ENCODE results near the gene EDN1.
"Not testable (repeated sequence)": the region's sequence is repeated elsewhere in the genome, so short reads cannot be mapped to it uniquely, and the experiment has no call there.

The EDN1 gene

DNA sequence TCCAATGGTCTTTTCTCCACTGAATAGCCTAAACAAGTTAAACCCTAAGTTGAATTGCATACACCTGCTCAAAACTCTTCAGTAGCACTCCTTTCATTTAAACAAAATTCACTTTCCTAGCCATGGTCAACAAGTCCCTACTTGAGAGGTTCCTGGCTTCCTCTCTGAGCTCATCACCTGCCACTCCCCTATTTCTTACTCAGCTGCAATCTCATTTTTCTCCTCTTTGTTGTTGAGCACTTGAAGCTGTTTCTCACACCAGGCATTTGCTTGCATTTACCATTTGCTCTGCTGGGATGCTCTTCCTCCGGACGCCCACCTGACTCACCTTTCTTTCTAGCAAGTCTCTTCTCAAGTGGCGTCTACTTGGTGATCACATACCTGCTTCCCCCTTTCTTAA is 38.5 kb downstream of the EDN1 start:
- DNase-seq, result no peak

DNA sequence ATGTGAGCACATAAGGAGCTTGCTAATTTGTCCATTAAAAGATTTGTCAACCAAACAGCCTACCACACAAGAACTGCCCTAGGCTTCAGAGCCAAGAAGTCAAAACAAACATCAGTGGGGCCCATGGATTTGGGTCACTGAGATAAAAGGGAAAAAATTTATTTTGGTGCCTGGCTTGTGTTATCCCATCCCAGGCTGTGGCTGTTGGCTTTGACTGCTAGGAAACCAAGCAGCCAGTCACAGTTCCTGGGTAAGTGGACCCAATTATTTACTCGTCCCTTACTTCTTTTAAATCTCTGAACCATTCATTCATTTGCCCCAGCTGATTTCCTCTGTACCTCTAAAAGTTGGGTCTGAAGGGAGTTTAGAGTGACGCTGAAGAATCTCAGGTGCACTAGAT is 41.3 kb downstream of the EDN1 start:
- DNase-seq, result no peak

DNA sequence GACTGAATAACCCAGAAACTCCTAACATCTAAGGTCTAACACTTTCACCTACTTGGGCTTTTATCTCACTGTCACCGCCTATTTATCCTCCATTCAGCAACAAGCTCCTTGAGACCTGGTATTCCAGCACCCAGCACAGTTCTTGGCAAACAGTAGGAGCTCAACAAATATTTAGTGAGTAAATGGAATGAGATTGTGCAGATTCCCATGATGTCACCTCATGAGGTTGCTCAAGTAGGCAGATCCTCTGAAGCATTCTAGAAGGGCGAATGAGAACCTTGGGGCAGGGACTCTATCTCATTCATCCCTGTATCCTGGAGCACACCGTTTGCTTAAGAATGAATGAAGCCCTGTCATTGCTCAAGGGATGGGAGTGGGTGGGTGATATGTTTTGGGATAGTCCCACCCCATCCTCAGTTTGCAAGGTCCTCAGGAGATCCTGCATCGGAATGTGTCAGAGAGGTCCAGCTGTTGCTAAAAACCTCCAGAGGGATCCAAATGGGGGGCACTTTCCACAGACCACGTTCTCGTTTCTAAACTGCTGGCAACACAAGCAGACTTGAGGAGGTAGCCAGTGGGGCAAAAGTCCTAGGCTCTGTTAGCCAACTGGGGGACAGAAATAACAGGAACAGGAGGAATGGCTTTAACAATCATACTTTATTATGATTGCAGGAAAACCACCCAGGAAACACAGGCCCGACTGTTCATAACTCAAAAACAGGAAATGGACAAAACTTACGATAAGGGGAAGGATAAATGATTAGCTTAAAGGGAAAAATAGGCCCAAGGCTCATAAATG is 42.0 kb downstream of the EDN1 start:
- no peak for DNase-seq

DNA sequence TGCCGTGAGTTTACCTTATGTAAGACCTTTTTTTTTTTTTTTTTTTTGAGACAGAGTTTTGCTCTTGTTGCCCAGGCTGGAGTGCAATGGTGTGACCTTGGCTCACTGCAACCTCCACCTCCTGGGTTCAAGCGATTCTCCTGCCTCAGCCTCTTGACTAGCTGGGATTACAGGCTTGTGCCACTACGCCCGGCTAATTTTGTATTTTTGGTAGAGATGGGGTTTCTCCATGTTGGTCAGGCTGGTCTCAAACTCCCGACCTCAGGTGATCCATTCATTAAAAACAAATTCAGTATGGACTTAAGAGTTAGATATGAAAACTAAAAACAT is 42.6 kb downstream of the EDN1 start:
- not testable (repeated sequence) for DNase-seq

DNA sequence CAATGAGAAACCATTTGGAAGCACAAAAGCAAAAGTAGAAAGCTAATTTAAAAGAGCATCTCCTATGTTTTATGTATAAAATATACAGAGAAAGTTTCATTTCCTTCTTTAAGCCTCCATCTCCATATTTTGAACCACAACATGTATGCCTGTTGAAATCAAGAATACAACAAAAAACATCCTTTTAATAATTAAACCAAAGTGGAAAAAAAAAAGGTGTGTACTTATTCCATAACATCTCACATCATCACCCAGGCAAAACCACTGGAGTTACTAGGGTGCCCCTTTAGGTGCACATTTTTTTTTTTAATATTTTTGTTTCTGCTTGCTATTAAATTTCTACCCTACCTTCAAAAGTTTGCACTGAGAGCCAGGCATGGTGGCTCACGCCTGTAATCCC is 43.0 kb downstream of the EDN1 start:
- no peak for DNase-seq

DNA sequence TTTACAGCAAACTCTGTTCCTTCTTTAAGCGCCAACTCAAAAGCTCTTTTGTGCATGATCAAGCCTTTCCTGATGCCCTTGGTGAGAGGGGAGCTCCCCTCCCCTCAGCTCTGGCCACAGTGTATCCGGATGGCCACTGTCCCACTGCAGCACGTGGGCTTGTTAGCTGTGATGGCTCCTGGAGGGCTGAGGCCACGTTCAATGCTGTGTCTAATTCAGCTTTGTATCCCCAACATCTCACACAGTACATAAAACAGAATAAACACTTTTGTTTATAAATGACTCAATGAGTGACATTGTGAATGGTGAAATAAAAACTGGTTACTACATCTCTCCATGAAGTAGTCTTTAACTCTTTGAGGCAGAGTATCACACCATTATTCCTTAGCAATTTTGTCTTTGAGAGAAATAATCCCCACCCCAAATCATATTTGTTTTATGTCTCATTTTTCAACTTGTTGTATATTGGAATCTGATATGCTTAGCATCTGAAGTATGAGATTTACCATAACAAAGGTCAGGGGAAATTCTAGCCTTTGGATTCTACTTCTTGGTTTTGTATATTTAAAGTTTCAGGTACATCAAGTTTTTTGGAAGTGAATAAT is 44.5 kb downstream of the EDN1 start:
- no peak for DNase-seq

DNA sequence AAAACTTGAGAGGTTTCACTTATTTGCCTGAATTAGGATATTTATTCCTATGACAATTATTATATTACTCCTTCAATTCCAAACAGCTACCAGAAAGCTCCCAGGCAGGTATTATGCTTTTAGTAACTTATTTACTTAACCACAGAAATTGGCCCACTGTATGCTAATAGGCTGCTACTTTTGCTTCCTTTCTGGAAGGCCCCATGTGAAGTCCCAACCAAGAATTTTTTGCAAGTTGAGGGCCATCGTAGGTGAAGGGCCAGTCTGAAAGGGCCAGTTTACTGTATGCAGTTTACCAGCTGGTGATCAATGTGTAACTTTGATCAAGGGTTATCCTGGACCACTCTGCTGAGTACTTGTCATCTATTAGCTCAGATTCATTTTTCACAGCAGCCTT is 45.0 kb downstream of the EDN1 start:
- no peak for DNase-seq

DNA sequence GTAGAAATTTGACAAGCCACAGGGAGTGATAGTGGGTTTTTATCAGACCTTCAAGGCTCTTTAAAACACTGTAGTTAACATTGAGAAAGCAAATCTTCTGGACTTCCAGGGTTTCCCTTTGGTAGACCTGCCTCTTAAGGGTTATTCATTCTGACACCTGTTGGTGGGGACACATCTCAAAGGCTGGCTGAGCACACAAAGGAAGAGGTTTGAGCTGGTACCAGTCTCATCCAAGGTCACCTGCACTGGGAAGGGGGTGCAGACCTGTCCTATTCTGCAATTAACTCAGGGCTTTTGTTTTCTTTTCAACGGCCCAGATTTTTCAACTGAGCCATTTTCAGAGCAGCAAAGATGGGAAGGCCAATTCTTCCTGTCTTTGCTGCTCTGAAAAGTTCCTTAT is 45.6 kb downstream of the EDN1 start:
- DNase-seq, result no peak

DNA sequence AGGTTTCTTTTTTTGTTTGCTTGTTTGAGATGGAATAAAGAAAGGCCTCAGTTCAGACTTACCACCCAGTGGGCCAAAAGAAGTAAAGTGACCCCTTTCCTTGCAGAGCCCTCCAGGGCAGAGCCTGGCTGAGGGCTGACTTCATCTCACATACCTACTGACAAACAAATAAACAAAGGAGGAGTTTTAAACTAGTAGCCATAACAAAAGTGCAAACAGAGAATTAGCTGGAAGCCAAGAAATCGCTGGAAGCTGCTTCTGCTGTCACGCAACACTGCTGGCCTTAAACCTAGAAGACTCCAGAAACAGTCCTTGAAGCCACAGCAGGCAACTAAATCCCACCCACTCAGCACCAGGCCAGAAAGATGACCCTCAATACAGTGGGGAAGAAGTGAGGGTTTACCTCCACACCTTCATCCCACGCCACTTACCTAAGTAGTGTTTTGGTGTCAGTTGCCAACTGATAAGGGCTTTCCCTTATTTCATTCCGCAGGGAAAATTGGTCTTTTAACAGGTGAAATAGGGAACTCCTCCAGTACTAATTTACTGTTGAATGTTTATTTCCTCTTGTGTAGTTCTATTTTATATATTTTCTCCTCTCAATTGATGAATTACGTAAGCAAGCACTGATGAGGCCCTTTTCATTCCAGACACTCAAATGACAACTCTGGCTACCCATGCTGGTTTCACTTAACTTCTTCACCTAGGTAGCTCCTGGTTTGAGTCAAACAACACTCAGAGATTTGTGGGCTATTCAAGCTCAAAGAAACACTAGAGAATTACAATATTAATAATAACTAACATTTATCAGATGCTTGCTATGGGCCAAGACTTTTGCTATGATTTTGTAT is 46.2 kb downstream of the EDN1 start:
- DNase-seq, result no peak

DNA sequence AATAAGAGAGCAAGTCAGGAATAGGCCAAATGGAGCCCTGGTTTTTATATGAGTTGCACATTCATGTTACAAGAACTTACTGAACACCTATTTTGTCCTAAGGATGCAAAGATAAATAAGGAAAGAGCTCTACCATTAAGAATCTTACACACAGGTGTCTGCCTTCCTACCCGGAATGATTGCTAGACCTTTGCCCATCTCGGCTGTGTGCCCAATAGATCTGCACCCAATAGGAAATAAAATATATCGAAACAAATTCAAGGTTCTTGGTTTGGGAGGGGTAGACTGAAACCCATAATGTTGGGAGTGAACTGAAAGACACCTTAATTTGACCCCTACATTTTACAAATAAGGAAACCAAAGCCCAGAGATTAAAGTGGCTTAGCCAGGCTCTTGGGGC is 48.9 kb downstream of the EDN1 start:
- DNase-seq, result no peak

DNA sequence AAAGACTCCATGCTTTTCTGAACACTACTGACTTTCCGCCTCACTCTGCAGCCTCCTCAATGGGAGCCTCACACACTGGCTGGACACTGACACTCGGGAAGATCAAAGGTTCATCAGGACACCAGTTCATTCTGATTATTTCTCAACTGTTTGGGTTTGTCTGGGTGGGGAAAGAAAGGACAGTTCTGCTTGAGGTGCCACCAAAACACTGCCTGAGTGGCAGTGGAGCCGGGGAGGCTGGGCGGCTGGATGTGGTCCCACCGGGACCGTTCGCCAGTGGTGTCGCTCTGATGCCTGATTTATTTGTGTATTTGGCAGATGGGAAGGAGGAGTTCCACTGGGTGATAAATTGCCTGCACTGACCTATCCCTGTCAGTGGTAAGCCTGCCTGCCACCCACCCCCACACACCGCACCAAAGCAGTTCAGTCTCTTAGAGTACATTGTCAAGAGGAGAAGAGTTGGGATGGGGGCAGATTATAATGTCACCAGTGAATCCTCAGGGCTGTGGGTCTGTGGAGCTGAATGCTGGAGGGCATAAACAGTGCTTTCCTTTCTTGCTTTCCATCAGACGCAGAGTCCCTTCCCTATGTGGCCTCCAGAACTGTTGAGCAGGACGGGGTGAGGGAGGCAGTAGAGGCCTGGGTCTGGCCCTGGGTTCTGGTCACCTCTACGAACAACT is 49.8 kb downstream of the EDN1 start:
- DNase-seq, result no peak

DNA sequence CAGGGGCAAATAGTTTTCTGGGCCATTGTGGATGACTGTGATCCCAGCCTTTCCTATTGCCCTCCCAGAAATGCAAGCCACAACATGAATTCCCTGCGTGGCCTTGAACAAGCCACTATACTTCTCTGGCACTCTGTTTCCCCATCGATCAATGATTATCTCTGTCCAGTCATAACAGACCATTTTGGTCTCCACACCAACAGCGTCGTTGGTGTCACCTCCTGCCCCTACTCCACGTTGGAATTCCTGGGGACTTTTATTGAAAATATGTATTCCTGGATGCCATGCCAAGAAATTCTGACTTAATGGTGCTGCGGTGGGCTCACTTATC is 50.3 kb downstream of the EDN1 start:
- DNase-seq, result no peak

DNA sequence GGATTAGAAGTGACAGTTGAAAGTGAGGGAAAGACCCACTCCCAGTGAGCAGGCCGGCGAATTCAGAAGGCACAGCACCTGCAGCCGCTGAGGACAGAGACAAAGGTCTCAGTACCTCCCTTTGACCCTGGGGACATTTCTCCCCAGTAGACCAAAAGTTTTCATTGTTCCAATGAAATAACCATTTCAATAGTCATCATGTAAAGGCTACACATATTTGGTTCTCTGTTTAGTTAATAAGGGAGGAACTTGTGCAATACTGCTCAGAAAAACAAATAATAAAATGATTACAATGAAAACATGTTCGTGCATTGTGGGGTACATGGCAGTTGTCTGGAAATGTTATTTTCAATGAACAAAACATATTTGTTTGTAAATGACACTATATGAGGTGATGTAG is 52.5 kb downstream of the EDN1 start:
- no peak for DNase-seq

DNA sequence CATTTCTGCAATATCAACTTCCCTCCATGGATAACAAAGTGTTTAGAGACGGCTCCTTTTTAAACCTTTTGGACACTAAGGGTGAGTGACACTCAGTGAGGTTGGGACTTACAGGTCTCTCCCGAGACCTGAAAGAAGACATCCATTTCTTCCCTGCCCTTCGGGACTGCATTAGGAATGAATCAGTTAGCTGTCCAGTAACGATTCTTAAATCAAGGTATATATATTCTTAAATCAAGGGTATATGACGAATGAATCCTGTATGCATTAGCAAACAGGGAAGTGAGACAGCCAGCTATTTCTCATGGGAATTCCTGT is 52.9 kb downstream of the EDN1 start:
- no peak for DNase-seq

DNA sequence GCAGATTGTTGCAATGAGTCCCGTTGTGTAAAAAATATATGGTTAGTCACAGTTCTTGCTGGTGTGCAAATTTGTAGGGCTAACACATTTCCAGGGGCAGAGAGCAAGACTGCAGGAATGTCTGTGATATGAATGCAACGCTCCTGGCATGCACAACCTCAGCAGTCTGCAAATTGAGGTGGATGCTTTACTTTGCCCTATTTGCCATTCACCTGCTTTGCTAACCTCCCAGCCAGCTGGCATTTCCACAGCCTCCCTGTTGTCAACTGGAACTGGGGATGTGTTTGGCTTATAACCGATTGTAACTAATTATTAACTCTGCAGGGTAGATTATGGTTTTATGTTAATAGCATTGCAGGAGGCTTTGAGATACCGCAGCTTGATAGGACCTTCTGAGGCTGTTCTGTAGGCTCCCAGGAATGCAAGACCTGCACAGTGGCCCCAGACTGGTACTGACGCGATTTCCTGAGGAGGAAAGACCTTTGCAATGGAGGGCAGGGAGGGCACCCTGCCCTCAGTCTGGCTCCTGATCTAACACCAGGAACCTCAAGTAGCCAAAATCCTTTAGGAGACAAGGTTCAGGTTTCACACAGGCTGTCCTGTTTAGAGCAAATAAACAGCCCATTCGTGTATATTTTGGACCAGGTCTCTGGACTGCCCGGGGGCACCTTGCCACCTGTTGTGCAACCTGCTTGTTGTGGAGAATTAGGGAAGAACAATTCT is 53.4 kb downstream of the EDN1 start:
- DNase-seq, result no peak

DNA sequence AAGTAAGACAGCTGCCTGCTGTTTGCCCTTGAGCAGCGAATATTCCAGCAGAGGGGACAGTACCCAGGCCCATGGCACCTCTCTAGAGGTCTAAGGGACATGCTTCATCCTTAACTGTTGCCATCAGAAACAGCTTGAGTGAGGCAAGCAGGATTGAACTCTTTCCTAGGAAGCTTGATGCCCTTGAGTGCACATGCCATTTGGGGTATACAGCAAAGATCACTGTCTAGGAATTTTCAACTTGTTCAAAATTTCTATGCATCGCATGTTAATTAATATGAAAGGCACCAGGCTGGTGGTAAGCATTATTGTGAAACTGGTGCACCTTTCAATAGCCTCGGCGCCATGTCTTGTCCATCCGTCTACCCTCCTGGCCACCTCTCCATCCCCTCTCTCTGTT is 54.1 kb downstream of the EDN1 start:
- DNase-seq, result no peak

DNA sequence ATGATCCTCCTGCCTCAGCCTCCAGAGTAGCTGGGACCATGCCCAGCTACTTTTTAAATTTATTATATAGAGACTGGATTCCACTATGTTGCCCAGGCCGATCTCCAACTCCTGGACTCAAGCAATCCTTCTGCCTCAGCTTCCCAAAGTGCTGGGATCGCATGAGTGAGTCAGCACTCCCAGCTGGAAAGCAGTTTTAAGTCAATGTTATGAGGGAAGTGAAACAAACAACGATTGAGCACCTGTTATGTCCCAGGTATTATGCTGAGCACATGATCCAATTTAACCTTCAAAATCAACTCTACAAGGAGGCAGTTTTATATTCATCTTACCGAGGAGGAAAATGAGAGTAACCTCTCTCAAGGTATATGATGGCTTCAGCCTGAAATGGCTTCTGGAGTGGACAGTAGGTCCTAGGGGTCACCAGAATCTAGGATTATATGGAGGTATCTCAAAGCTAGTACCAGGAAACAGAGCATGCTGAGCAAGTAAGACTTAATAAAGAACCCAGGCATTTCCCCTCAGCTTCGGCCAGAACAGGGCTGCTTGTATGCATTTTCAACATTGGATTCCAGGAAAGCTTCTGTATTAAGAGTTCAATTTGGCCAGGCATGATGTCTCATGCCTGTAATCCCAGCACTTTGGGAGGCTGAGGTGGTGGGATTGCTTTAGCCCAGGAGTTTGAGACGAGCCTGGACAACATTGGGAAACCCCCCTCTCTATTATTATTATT is 55.0 kb downstream of the EDN1 start:
- DNase-seq, result no peak

DNA sequence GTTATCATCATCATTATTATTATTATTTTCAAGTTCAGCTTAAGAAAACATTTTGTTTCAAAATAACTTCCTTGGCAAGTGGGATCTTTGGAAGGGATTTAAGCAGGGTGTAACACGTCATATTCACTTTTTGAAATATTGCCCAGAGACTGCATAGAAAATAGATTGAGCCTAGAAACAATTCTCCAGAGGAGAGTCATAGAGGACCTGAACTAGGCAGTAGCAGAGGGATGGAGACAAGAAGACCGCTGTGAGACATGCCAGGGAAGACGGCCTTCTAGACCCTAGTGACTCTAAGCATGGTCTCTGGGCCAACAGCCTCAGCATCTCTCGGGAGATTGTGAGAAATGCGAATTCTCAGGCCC is 55.5 kb downstream of the EDN1 start:
- DNase-seq, result no peak

All from CD4-positive, alpha-beta T cell treated with Interleukin-1 beta for 1 hour (primary cell).